Neuronal stem cell (in vitro differentiated cells): Measurements from ENCODE around the gene SFXN5.

ENCODE experiments used
- DNase-seq: peaks from one replicate; pipeline ENCODE4 v3.0.0-alpha.2; 2013; ENCODE audit warnings: low spot score
- H2AFZ ChIP-seq: one replicate; pipeline ENCODE4 v1.6.1; 2013; ENCODE audit warnings: mild to moderate bottlenecking, low read length, inconsistent platforms
- H2AK5ac ChIP-seq: 2 replicates; pipeline ENCODE4 v1.6.1; 2013; ENCODE audit warnings: low read depth, mild to moderate bottlenecking, inconsistent platforms, low read length, moderate library complexity, mixed read lengths
- H2BK120ac ChIP-seq: 2 replicates; pipeline ENCODE4 v1.6.1; 2013; ENCODE audit warnings: low read depth, mild to moderate bottlenecking, inconsistent platforms, low read length, moderate library complexity, mixed read lengths
- H2BK12ac ChIP-seq: one replicate; pipeline ENCODE4 v1.6.1; 2013; ENCODE audit warnings: low read length, inconsistent platforms
- H2BK15ac ChIP-seq: 2 replicates; pipeline ENCODE4 v1.6.1; 2013; ENCODE audit warnings: mild to moderate bottlenecking, low read length, inconsistent platforms, mixed read lengths
- H2BK5ac ChIP-seq: one replicate; pipeline ENCODE4 v1.6.1; 2013; ENCODE audit warnings: inconsistent platforms, mild to moderate bottlenecking, low read length, moderate library complexity
- H3K14ac ChIP-seq: one replicate; pipeline ENCODE4 v1.6.1; 2013; ENCODE audit warnings: low read length, inconsistent platforms
- H3K18ac ChIP-seq: 2 replicates; pipeline ENCODE4 v1.6.1; 2013; ENCODE audit warnings: low read length, inconsistent platforms
- H3K23ac ChIP-seq: 2 replicates; pipeline ENCODE4 v1.6.1; 2013; ENCODE audit warnings: low read depth, mild to moderate bottlenecking, mixed read lengths, low read length, inconsistent platforms; ENCODE audit not compliant: poor library complexity
- H3K27ac ChIP-seq: replicated peaks from 3 replicates; pipeline ENCODE4 v1.5.1; 2013; ENCODE audit warnings: low read length, inconsistent platforms
- H3K27me3 ChIP-seq, 3 experiments: 2 replicates each; pipeline ENCODE4 v1.6.1; 2013; ENCODE audit warnings: low read length in 3 of 3, mild to moderate bottlenecking in 2 of 3, inconsistent platforms in 1 of 3, low read depth in 1 of 3, mixed read lengths in 1 of 3, moderate library complexity in 1 of 3; ENCODE audit not compliant: control insufficient read depth in 3 of 3, insufficient read depth in 3 of 3
- H3K36me3 ChIP-seq, 2 donors: replicated peaks in 1 of 2; 2 replicates each; pipeline ENCODE4 v1.6.1; 2013; ENCODE audit warnings: low read length in 2 of 2; ENCODE audit not compliant: control insufficient read depth in 2 of 2, insufficient read depth in 2 of 2
- H3K4ac ChIP-seq: 2 replicates; pipeline ENCODE4 v1.6.1; 2013; ENCODE audit warnings: inconsistent platforms, mild to moderate bottlenecking, low read length, moderate library complexity
- H3K4me1 ChIP-seq, 2 donors: 1 replicate in 1 of 2; 2 replicates in 1 of 2; pipeline ENCODE4 v1.6.1; 2013; ENCODE audit warnings: low read length in 2 of 2, low read depth in 1 of 2; ENCODE audit not compliant: control insufficient read depth in 2 of 2, insufficient read depth in 1 of 2
- H3K4me2 ChIP-seq: one replicate; pipeline ENCODE4 v1.6.1; 2013; ENCODE audit warnings: mild to moderate bottlenecking, low read length, inconsistent platforms; ENCODE audit not compliant: insufficient read depth, poor library complexity, severe bottlenecking
- H3K4me3 ChIP-seq, 2 donors: 2 replicates each; pipeline ENCODE4 v1.5.1; 2013; ENCODE audit warnings: low read length in 2 of 2, mild to moderate bottlenecking in 2 of 2, inconsistent platforms in 1 of 2, moderate library complexity in 1 of 2
- H3K79me1 ChIP-seq: one replicate; pipeline ENCODE4 v1.6.1; 2013; ENCODE audit warnings: low read depth, mild to moderate bottlenecking, inconsistent platforms, low read length, moderate library complexity
- H3K9ac ChIP-seq: one replicate; pipeline ENCODE4 v1.6.1; 2013; ENCODE audit warnings: mild to moderate bottlenecking, low read depth, low read length, inconsistent platforms; ENCODE audit not compliant: poor library complexity
- H3K9me3 ChIP-seq, 2 donors: replicated peaks in 1 of 2; 2 replicates each; pipeline versions ENCODE3 to v1.6.1; 2013; ENCODE audit warnings: low read length in 2 of 2, mild to moderate bottlenecking in 2 of 2, inconsistent platforms in 1 of 2, low read depth in 1 of 2, mixed read lengths in 1 of 2, moderate library complexity in 1 of 2; ENCODE audit not compliant: control insufficient read depth in 2 of 2, insufficient read depth in 1 of 2
- H4K8ac ChIP-seq: one replicate; pipeline ENCODE4 v1.6.1; 2013; ENCODE audit warnings: low read depth, mild to moderate bottlenecking, inconsistent platforms, low read length, moderate library complexity
- H4K91ac ChIP-seq: one replicate; pipeline ENCODE4 v1.6.1; 2013; ENCODE audit warnings: low read length, low read depth, mild to moderate bottlenecking, inconsistent platforms; ENCODE audit not compliant: poor library complexity
- WGBS, 2 donors: extraction: QIAGEN DNeasy Blood & Tissue Kit; methylation state at CpG; one replicate each; pipeline ENCODE4 v1.1.7; 2013; ENCODE audit warnings: missing lambda C conversion rate in 2 of 2, mixed read lengths in 1 of 2; ENCODE audit not compliant: insufficient read length in 2 of 2, insufficient replicate concordance in 1 of 2; ENCODE audit errors: extremely low coverage in 2 of 2; 5-methylcytosine and 5-hydroxymethylcytosine counted together

Gene SFXN5

DNA sequence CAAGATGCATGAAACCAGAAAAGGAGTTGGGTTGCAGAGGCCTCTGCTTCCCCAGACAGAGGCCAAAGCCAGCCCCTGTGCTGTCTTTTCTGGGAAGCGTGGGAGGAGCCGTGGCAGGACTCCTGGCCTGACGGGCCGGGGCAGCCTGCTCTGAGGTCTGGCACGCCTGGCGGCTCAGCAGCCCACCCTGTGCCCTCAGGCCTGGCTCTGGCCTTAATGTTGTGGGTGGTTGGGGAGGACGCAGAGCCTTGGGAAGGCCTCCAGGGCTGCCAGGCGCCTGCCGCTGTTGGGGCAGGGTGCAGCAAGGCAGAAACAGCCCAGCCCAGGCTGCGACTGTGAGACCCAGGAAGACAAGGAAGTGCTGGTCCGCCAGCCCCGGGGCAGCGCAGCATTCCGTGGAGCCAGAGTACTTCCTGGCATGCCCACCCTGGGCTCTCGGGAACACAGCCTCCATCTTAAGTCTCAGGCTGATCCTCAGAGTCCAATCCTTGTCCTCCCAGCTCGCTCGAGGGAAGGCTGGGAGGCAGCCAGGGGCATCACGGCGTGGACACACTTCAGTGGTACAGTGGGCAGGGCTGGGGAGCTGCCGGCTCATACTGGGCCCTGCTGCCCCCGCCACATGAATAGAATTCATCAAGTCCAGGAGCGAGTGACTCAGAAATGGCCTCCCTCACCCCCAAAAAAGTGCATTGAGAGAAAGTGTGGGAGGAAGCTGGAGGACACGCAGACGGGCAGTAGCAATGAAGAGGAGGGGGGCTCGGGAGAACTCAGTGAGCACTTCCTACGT, 81.5 kb downstream of the SFXN5 start:
- H3K9ac ChIP-seq: no peak overlapping the region
- H4K8ac ChIP-seq: no peak overlapping the region
- peak overlapping the region; percentile 58 for H3K14ac ChIP-seq
- no peak overlapping the region for H3K27ac ChIP-seq
- DNase-seq: no peak
- peak overlapping the region; percentile 39 for H2BK15ac ChIP-seq
- no peaks in the 10 kb centered on the region for H3K9me3 ChIP-seq
- peak overlapping the region; percentile 53 for H3K4ac ChIP-seq
- H2BK120ac ChIP-seq: no peak overlapping the region
- H3K23ac ChIP-seq: peak overlapping the region; percentile 23
- H4K91ac ChIP-seq: no peak overlapping the region
- peaks cover 0 to 21% of the 10 kb centered on the region in 2 donors for H3K4me1 ChIP-seq
- H2BK5ac ChIP-seq: no peak overlapping the region
- H3K27me3 ChIP-seq: peaks cover 0 to 35% (median 2%) of the 10 kb centered on the region in 3 experiments
- H2AFZ ChIP-seq: no peak overlapping the region
- peak overlapping the region; percentile 5 for H2BK12ac ChIP-seq
- peak overlapping the region; percentile 77 for H3K18ac ChIP-seq
- H3K4me2 ChIP-seq: no peak overlapping the region
- peaks cover 3% of the 10 kb centered on the region for H3K79me1 ChIP-seq
- peak overlapping the region; percentile 77 for H2AK5ac ChIP-seq
- peaks cover 2 to 3% of the 10 kb centered on the region in 2 donors for H3K36me3 ChIP-seq
- no CpG with 5 or more reads among the region's 26 CpGs for WGBS, 2 donors
- no peak overlapping the region for H3K4me3 ChIP-seq

DNA sequence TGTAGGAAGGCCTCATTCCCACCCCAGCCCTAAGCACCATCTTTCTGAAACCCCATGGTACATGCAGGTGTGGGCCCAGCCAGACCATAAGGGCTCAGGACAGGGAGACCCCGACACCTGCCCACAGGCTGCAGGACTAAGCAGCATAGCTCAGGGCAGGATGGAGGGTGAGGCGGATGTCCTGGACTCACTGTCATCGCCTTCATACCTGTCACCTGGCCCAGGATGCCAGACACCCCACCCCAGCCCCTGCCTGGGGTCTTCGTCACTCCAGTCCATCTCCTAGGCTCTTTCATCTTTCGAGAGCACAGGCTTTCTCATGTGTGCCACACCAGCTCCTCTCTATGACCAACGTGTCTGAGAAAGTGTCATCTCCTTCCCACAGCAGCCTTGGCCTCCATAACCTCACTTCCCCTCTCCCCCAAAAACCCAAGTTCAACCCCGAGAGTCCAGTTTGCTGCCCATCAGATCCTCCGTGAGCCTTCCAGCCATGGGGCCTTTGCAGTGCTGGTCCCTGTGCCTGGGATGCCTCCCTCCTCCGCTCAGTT, 82.7 kb downstream of the SFXN5 start:
- Histone ChIP-seq H3K4me2 (no peak overlapping the region), H3K18ac (peak overlapping the region; percentile 46), H3K4me1 (peaks cover 0 to 15% of the 10 kb centered on the region in 2 donors), H4K91ac (no peak overlapping the region), H2AFZ (no peak overlapping the region), H3K27me3 (peaks cover 0 to 23% (median 0%) of the 10 kb centered on the region in 3 experiments), H3K23ac (no peak overlapping the region), H3K9ac (no peak overlapping the region), H2BK15ac (no peak overlapping the region), H3K4me3 (no peak overlapping the region), H3K27ac (no peak overlapping the region), H2BK5ac (no peak overlapping the region), H2BK120ac (no peak overlapping the region), H3K36me3 (peaks cover 2 to 3% of the 10 kb centered on the region in 2 donors), H2BK12ac (no peak overlapping the region), H2AK5ac (no peak overlapping the region), H3K14ac (no peak overlapping the region), H3K79me1 (peaks cover 3% of the 10 kb centered on the region), H3K4ac (no peak overlapping the region), H3K9me3 (no peaks in the 10 kb centered on the region), H4K8ac (no peak overlapping the region)
- WGBS, 2 donors: no CpG with 5 or more reads among the region's 9 CpGs
- DNase-seq: no peak

DNA sequence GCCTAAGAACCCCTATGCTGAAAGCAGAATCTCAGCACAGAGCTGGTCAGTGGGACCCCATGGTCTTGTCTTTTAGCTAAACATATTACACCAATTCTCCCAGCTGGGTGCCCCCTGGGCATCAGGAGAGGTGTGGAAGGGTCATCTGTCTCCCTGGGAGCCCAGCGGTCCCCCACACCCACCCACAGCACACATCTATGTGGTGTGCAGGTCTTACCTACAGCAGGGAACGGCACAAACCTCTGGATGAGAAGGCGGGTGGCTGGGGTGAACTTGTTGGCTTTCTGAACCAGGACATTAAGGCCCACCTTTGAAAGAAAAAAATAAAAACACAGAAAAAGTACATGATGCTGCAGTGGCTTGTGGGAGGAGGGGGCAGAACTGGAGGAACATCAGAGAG, 83.5 kb downstream of the SFXN5 start:
- H2BK15ac ChIP-seq: no peak overlapping the region
- H3K18ac ChIP-seq: no peak overlapping the region
- H2BK5ac ChIP-seq: no peak overlapping the region
- no peak overlapping the region for H3K4me3 ChIP-seq
- peaks cover 0 to 17% (median 0%) of the 10 kb centered on the region in 3 experiments for H3K27me3 ChIP-seq
- no peak for DNase-seq
- H3K9me3 ChIP-seq: no peaks in the 10 kb centered on the region
- H2BK12ac ChIP-seq: no peak overlapping the region
- no peak overlapping the region for H4K8ac ChIP-seq
- H3K27ac ChIP-seq: no peak overlapping the region
- H2AK5ac ChIP-seq: no peak overlapping the region
- H3K9ac ChIP-seq: no peak overlapping the region
- H2BK120ac ChIP-seq: no peak overlapping the region
- H3K4me2 ChIP-seq: no peak overlapping the region
- H3K14ac ChIP-seq: no peak overlapping the region
- H3K23ac ChIP-seq: no peak overlapping the region
- H3K4me1 ChIP-seq: peaks cover 0 to 12% of the 10 kb centered on the region in 2 donors
- H3K79me1 ChIP-seq: peaks cover 3% of the 10 kb centered on the region
- no peak overlapping the region for H3K4ac ChIP-seq
- no peak overlapping the region for H4K91ac ChIP-seq
- WGBS, 2 donors: no CpG with 5 or more reads among the region's 3 CpGs
- H3K36me3 ChIP-seq: peaks cover 2 to 3% of the 10 kb centered on the region in 2 donors
- H2AFZ ChIP-seq: no peak overlapping the region

DNA sequence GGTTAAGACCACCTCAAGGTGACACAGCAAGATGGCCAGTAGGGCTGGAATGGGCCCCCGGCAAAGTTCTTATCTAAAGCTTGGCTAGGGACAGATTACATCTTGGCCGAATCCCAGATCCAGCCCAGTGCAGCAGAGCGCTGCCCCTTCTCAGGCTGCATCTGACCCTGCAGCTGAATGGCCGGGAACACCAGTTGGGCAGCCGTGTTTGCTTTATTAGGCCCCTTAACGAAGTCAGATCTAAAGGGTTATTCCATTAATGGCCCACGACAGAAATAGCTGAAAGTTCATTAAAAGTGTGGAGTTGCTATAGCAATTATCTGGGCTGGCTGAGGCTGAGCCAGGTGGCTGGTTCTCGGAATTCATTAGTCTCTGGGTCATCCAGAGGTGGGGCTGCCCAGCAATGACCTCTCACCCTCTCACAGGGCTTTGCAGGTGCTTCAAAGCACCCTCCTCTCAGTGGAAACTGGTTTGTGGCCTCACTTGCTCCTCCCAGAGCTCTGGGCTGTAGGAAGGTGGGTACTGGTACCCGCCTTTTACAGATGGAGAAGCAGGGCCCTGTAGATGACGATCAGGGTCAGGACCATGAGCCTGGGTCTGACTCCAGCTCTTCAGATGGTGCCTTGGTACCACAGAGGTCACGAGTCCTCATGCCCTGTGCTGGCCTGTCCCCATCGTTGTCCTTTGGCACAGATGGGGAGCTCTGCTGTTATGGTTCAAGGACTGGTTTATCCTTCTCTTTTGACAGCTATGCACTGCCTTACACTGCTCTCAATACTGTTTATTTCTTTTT, 85.4 kb downstream of the SFXN5 start:
- no peaks in the 10 kb centered on the region for H3K9me3 ChIP-seq
- no peak overlapping the region for H4K91ac ChIP-seq
- peaks cover 0 to 12% of the 10 kb centered on the region in 2 donors for H3K4me1 ChIP-seq
- H3K27me3 ChIP-seq: peaks cover 0 to 4% (median 0%) of the 10 kb centered on the region in 3 experiments
- H3K4me2 ChIP-seq: no peak overlapping the region
- H3K36me3 ChIP-seq: peaks cover 0 to 3% of the 10 kb centered on the region in 2 donors
- H3K18ac ChIP-seq: peak overlapping the region; percentile 31
- no peak overlapping the region for H3K4me3 ChIP-seq
- H2AK5ac ChIP-seq: no peak overlapping the region
- H2BK15ac ChIP-seq: no peak overlapping the region
- no peak overlapping the region for H2BK5ac ChIP-seq
- H4K8ac ChIP-seq: no peak overlapping the region
- no peak overlapping the region for H3K9ac ChIP-seq
- H3K79me1 ChIP-seq: no peaks in the 10 kb centered on the region
- H2BK120ac ChIP-seq: no peak overlapping the region
- H2AFZ ChIP-seq: no peak overlapping the region
- no peak overlapping the region for H3K14ac ChIP-seq
- no peak for DNase-seq
- no peak overlapping the region for H3K4ac ChIP-seq
- H3K23ac ChIP-seq: no peak overlapping the region
- WGBS, 2 donors: no CpG with 5 or more reads among the region's 12 CpGs
- no peak overlapping the region for H3K27ac ChIP-seq
- H2BK12ac ChIP-seq: no peak overlapping the region
